Adipocyte (in vitro differentiated cells): Measurements from ENCODE around the gene MPZL1.

Experiments used
- DNase-seq: peaks from one replicate; pipeline ENCODE4 v3.0.0-alpha.2; 2015; ENCODE audit warnings: low read depth
- H3K27me3 ChIP-seq: replicated peaks from 2 replicates; pipeline ENCODE4 v1.7.0; 2013; ENCODE audit warnings: mild to moderate bottlenecking, low read length, moderate library complexity; ENCODE audit not compliant: control insufficient read depth, insufficient read depth
- H3K36me3 ChIP-seq: 2 replicates; pipeline ENCODE4 v1.7.0; 2013; ENCODE audit warnings: low read length, mild to moderate bottlenecking, moderate library complexity; ENCODE audit not compliant: control insufficient read depth, insufficient read depth, severe bottlenecking
- H3K4me1 ChIP-seq: 2 replicates; pipeline ENCODE4 v1.7.0; 2013; ENCODE audit warnings: mild to moderate bottlenecking, low read length, moderate library complexity; ENCODE audit not compliant: control insufficient read depth, insufficient read depth
- H3K4me3 ChIP-seq: 2 replicates; pipeline ENCODE4 v1.7.0; 2013; ENCODE audit warnings: mild to moderate bottlenecking, low read length, moderate library complexity
- H3K9ac ChIP-seq: 2 replicates; pipeline ENCODE4 v1.7.0; 2013; ENCODE audit warnings: mild to moderate bottlenecking, low read length, moderate library complexity
- H3K9me3 ChIP-seq: 2 replicates; pipeline ENCODE4 v1.7.0; 2013; ENCODE audit warnings: mild to moderate bottlenecking, low read length, moderate library complexity; ENCODE audit not compliant: control insufficient read depth

MPZL1 gene

DNA sequence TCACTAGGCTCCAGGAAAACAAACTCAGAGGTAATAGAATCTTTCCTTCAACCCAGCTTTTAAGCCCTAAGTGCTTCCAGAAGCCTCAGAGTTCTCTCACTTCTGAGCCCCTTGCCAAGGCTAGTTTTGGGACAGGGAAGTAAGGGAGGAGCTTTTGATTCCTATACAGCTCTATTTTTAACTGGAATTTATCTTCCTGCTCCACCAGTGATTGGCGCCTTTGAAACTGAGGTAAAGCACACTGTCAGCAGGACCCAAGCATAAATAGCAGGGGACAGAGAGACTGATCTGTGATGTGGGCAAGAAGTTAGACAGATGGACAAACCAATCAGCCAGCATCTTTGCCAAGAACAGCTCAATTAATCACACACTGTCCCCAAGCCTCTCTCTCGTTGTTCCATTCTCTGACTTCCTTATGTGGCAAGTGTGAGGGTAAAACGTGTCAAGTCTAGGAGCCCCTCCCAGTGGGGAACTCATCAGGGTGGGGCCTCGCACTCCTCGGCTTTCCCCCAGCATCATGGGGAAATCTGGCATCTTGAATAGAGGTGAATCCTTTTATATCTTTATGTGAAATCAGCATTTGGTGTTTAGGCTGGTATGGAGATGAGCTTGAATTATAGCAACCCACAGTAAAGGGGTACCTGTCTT is 40.2 kb upstream of the MPZL1 start:
- H3K4me3 ChIP-seq: no peak overlapping the region
- H3K36me3 ChIP-seq: no peaks in the 10 kb centered on the region
- peaks cover 3% of the 10 kb centered on the region for H3K27me3 ChIP-seq
- H3K4me1 ChIP-seq: no peaks in the 10 kb centered on the region
- no peak for DNase-seq
- no peak overlapping the region for H3K9ac ChIP-seq
- H3K9me3 ChIP-seq: no peaks in the 10 kb centered on the region

DNA sequence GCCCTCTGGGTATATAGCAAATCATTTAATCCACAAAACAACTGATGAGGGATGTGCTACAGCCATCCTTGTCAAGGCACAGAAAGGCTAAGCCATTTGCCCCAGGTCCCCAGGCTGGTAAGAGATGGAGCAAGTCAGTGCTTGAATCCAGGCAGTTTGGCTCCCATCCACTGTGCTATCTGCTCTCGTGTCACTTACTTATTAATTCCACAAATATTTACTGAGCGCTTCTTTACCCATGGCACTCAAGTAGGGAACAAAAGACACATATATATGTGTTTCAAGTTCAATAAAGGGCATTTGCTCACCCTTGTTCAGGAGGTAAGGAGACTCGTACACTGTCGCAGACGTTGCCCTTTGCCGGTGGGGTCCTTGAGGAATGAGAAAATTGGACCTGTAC is 38.6 kb upstream of the MPZL1 start:
- H3K4me3 ChIP-seq: no peak overlapping the region
- DNase-seq: no peak
- no peak overlapping the region for H3K9ac ChIP-seq
- no peaks in the 10 kb centered on the region for H3K36me3 ChIP-seq
- H3K27me3 ChIP-seq: peaks cover 3% of the 10 kb centered on the region
- no peaks in the 10 kb centered on the region for H3K4me1 ChIP-seq
- H3K9me3 ChIP-seq: no peaks in the 10 kb centered on the region

- Histone ChIP-seq H3K27me3 (peaks cover 3% of the 10 kb centered on the region), H3K4me3 (no peak overlapping the region), H3K4me1 (no peaks in the 10 kb centered on the region), H3K9ac (no peak overlapping the region), H3K36me3 (no peaks in the 10 kb centered on the region), H3K9me3 (no peaks in the 10 kb centered on the region)
- DNase-seq: peak; percentile 68
These were observed 37.9 kb upstream of the MPZL1 start for GRCh38 chr1:167683641-167684502.

DNA sequence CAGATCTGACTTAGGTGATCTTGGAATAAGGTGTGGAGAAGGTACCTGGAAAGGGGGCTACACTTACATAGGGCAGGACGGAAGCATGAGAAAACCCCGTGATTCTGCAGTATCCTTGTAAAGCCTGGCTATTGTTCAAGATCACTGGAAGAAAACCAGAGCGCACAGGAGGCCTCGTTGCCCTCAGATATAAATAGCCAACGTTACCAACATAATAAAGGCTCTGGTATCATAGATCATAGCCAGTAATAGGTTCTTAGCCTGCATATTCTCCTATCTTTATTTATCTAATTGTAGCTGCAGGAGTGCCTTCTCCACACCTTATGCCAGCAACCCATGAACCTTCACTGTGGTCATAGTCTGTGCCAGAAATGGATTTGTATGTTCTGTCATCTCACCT is 35.9 kb upstream of the MPZL1 start:
- Histone ChIP-seq H3K4me3 (no peak overlapping the region), H3K4me1 (peaks cover 7% of the 10 kb centered on the region), H3K9me3 (no peaks in the 10 kb centered on the region), H3K36me3 (no peaks in the 10 kb centered on the region), H3K27me3 (peaks cover 3% of the 10 kb centered on the region), H3K9ac (no peak overlapping the region)
- no peak for DNase-seq

- Histone ChIP-seq H3K9ac (no peak overlapping the region), H3K9me3 (no peaks in the 10 kb centered on the region), H3K4me1 (peaks cover 11% of the 10 kb centered on the region), H3K36me3 (no peaks in the 10 kb centered on the region), H3K27me3 (peaks cover 3% of the 10 kb centered on the region), H3K4me3 (no peak overlapping the region)
- DNase-seq: peak; percentile 93
These were observed 33.8 kb upstream of the MPZL1 start for GRCh38 chr1:167687919-167688519.

DNA sequence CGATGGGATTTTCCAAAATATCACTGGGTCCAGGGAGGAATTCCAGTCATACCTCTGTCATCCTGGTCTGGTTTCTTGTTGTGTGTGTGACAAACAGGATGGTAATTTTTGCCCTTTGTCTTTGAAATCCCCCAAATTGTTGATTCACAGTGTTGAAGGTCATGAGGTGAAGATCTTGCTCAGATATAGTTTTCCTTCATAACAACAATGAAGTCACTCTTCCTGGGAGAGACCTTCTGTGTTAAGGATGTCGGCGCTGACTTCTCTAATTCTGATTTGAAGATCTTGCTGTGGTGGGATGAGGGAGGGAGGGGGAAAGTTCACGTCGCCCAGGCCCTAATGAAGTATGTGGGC is 32.2 kb upstream of the MPZL1 start:
- Histone ChIP-seq H3K4me1 (peaks cover 11% of the 10 kb centered on the region), H3K36me3 (no peaks in the 10 kb centered on the region), H3K9ac (no peak overlapping the region), H3K4me3 (no peak overlapping the region), H3K27me3 (peaks cover 3% of the 10 kb centered on the region), H3K9me3 (no peaks in the 10 kb centered on the region)
- no peak for DNase-seq

- Histone ChIP-seq H3K9ac (no peak overlapping the region), H3K9me3 (no peaks in the 10 kb centered on the region), H3K4me1 (peaks cover 11% of the 10 kb centered on the region), H3K36me3 (no peaks in the 10 kb centered on the region), H3K4me3 (no peak overlapping the region), H3K27me3 (peaks cover 3% of the 10 kb centered on the region)
- no peak for DNase-seq
These were observed 31.7 kb upstream of the MPZL1 start for GRCh38 chr1:167690053-167690452.

DNA sequence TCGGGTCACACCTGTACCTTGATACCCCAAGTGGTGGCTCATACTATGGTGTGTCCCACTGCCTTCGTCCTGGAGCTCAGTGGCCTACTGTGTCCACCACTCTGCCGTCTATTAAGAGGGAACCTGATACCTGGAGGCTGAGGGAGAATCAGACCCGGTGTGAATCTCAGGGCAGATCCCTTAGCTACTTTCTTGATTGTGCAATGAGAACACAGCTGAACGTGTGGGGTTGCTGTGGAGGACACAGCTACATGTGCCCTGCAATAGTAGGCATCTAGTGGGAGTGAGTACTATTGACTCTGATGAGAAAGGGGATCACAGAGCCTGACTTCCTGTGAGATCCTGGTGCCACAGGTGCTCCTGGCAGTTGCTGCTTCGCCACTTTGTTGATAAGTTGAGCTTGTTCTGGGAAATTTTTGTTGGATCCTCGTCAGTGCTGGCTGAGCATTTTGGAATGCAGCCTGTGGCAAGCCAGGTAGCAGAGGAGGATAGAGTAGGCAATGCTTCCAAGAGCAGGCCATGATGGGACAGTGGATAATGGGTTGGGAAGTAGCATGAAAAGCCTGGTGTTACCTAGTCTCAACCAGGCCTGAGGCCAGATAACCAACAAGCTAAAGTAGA is 28.2 kb upstream of the MPZL1 start:
- Histone ChIP-seq H3K4me1 (peaks cover 11% of the 10 kb centered on the region), H3K27me3 (no peaks in the 10 kb centered on the region), H3K9ac (no peak overlapping the region), H3K36me3 (no peaks in the 10 kb centered on the region), H3K4me3 (no peak overlapping the region), H3K9me3 (no peaks in the 10 kb centered on the region)
- no peak for DNase-seq

DNA sequence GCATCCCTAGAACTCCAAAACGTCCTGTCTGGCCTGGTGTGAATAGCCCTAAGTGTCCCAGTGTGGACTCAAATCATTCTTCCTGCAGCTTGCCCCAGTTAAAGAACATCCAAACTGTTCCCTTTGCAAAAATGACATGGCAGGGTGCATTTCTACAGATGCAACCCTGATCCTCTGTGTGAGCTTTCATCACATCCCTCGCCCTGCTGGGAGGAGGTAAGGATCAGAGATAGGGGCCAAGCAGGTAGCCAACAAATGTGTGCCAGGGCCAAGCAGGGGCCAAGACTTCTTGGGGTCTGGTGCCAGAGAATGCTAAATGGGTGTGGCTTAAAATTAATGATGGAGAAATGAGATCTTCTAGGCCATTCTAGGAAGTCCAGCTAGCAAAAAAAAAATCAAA is 27.1 kb upstream of the MPZL1 start:
- Histone ChIP-seq H3K4me1 (peaks cover 8% of the 10 kb centered on the region), H3K27me3 (peaks cover 3% of the 10 kb centered on the region), H3K36me3 (no peaks in the 10 kb centered on the region), H3K9ac (no peak overlapping the region), H3K4me3 (no peak overlapping the region), H3K9me3 (no peaks in the 10 kb centered on the region)
- no peak for DNase-seq

- Histone ChIP-seq H3K9ac (no peak overlapping the region), H3K4me3 (no peak overlapping the region), H3K9me3 (no peaks in the 10 kb centered on the region), H3K27me3 (peaks cover 6% of the 10 kb centered on the region), H3K36me3 (no peaks in the 10 kb centered on the region), H3K4me1 (peaks cover 5% of the 10 kb centered on the region)
- no peak for DNase-seq
These were observed 26.6 kb upstream of the MPZL1 start for GRCh38 chr1:167695147-167695546.
